H1 (cell line): ENCODE data around the gene FAM177A1. TPM values are rescaled to one million over a fixed set of nuclear protein-coding genes. Genes with fewer than 3 reads are reported as not detected.

Experiments
- EGR1 ChIP-seq: IDR thresholded peaks from 2 replicates; pipeline ENCODE4 v1.6.1; 2011; ENCODE audit warnings: low read depth, low read length, borderline replicate concordance
- GTF2F1 ChIP-seq: IDR thresholded peaks from 2 replicates; pipeline ENCODE4 v1.6.1; 2012; ENCODE audit warnings: low read depth, low read length, improper control_type of control experiment, borderline replicate concordance
- JUN ChIP-seq: IDR thresholded peaks from 2 replicates; pipeline ENCODE4 v1.6.1; 2011; ENCODE audit warnings: low read depth, mild to moderate bottlenecking, improper control_type of control experiment, low read length
- KDM4A ChIP-seq: IDR thresholded peaks from one replicate; pipeline ENCODE4 v1.7.1; 2012; ENCODE audit warnings: low read depth, mild to moderate bottlenecking, moderate library complexity, low read length, inconsistent platforms; ENCODE audit not compliant: severe bottlenecking
- POLR2A ChIP-seq, 2 experiments: IDR thresholded peaks; 1 replicate in 1 of 2; 2 replicates in 1 of 2; pipeline ENCODE4 v1.6.1; 2011; ENCODE audit warnings: low read depth in 2 of 2, low read length in 2 of 2, mild to moderate bottlenecking in 2 of 2; ENCODE audit errors: control extremely low read depth in 1 of 2
- TAF1 ChIP-seq: IDR thresholded peaks from 2 replicates; pipeline ENCODE4 v1.6.1; 2011; ENCODE audit warnings: mild to moderate bottlenecking, low read depth, low read length
- polyA plus RNA-seq, 7 experiments: library from polyadenylated mRNA; depleted of rRNA in 3 of 7; stranded (reverse) in 5 of 7; unstranded in 2 of 7; fragments of >200 nt in 5 of 7; fragments of 200-250 nt in 2 of 7; gene quantifications; 1 replicate in 5 of 7; 2 replicates in 1 of 7; 4 replicates in 1 of 7; pipeline versions ENCODE4 v1.2.1 to v1.2.3, GENCODE V29; 2011 to 2013; ENCODE audit warnings: missing spikeins in 2 of 7, mixed read lengths in 2 of 7
- total RNA-seq: library from RNA; stranded (reverse); fragmentation: NEBNext Ultra II Directional; extraction: Animal tissue kit (Norgen Biotek cat#: 25700); gene quantifications from 2 replicates; pipeline ENCODE4 v1.2.1, GENCODE V29; 2021
- TF ChIP-seq, protein P1 (sequence below): fragments of 300-600 bp; sonication (generic); IDR thresholded peaks from 2 replicates; pipeline ENCODE4 v1.7.1; 2012; ENCODE audit warnings: low read length, moderate library complexity, mild to moderate bottlenecking, inconsistent platforms; ENCODE audit not compliant: insufficient replicate concordance

Gene FAM177A1
- total and polyA plus RNA-seq, 2 of the 8 experiments (the other 6 are each of a cell fraction or from before 2014, with no cell fraction given) = 11.3 to 34.0 TPM

DNA sequence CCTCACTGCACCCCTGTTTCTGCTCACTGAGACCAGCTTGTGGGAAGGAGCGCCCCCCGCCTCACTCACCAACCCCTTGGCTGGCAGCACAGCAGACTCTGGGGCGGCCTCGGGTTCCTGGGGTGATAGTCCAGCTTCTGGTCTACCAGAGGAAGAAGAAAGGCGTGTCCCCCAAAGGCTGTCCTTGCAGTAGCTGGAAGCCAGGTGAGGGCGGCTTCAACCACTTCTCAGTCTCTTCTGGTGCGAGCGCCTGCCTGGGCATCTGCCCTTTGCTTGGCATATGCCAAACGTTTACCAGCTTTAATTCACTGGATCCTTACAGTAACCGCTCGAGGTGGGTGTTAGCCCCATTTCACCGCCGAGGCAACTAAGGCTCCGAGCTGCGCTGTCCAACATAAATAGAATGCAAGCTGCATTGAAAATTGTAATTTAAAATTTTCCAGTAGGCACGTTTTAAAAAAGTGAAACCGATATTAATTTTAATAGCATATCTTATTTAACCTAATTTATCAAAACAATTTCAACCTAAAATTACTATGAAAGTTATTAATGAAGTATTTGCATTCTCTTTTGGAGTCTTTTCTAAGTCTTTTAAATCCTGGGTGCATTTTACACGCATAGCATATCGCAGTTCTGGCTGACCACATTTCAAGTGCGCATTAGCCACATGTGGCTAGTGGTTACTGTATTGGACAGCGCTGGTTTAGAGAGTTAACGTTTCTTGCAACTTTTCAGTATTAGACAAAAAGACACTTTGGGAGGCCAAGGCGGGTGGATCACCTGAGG lies 872 bp downstream of the FAM177A1 start (continued):
- TF ChIP-seq, protein P1, sequence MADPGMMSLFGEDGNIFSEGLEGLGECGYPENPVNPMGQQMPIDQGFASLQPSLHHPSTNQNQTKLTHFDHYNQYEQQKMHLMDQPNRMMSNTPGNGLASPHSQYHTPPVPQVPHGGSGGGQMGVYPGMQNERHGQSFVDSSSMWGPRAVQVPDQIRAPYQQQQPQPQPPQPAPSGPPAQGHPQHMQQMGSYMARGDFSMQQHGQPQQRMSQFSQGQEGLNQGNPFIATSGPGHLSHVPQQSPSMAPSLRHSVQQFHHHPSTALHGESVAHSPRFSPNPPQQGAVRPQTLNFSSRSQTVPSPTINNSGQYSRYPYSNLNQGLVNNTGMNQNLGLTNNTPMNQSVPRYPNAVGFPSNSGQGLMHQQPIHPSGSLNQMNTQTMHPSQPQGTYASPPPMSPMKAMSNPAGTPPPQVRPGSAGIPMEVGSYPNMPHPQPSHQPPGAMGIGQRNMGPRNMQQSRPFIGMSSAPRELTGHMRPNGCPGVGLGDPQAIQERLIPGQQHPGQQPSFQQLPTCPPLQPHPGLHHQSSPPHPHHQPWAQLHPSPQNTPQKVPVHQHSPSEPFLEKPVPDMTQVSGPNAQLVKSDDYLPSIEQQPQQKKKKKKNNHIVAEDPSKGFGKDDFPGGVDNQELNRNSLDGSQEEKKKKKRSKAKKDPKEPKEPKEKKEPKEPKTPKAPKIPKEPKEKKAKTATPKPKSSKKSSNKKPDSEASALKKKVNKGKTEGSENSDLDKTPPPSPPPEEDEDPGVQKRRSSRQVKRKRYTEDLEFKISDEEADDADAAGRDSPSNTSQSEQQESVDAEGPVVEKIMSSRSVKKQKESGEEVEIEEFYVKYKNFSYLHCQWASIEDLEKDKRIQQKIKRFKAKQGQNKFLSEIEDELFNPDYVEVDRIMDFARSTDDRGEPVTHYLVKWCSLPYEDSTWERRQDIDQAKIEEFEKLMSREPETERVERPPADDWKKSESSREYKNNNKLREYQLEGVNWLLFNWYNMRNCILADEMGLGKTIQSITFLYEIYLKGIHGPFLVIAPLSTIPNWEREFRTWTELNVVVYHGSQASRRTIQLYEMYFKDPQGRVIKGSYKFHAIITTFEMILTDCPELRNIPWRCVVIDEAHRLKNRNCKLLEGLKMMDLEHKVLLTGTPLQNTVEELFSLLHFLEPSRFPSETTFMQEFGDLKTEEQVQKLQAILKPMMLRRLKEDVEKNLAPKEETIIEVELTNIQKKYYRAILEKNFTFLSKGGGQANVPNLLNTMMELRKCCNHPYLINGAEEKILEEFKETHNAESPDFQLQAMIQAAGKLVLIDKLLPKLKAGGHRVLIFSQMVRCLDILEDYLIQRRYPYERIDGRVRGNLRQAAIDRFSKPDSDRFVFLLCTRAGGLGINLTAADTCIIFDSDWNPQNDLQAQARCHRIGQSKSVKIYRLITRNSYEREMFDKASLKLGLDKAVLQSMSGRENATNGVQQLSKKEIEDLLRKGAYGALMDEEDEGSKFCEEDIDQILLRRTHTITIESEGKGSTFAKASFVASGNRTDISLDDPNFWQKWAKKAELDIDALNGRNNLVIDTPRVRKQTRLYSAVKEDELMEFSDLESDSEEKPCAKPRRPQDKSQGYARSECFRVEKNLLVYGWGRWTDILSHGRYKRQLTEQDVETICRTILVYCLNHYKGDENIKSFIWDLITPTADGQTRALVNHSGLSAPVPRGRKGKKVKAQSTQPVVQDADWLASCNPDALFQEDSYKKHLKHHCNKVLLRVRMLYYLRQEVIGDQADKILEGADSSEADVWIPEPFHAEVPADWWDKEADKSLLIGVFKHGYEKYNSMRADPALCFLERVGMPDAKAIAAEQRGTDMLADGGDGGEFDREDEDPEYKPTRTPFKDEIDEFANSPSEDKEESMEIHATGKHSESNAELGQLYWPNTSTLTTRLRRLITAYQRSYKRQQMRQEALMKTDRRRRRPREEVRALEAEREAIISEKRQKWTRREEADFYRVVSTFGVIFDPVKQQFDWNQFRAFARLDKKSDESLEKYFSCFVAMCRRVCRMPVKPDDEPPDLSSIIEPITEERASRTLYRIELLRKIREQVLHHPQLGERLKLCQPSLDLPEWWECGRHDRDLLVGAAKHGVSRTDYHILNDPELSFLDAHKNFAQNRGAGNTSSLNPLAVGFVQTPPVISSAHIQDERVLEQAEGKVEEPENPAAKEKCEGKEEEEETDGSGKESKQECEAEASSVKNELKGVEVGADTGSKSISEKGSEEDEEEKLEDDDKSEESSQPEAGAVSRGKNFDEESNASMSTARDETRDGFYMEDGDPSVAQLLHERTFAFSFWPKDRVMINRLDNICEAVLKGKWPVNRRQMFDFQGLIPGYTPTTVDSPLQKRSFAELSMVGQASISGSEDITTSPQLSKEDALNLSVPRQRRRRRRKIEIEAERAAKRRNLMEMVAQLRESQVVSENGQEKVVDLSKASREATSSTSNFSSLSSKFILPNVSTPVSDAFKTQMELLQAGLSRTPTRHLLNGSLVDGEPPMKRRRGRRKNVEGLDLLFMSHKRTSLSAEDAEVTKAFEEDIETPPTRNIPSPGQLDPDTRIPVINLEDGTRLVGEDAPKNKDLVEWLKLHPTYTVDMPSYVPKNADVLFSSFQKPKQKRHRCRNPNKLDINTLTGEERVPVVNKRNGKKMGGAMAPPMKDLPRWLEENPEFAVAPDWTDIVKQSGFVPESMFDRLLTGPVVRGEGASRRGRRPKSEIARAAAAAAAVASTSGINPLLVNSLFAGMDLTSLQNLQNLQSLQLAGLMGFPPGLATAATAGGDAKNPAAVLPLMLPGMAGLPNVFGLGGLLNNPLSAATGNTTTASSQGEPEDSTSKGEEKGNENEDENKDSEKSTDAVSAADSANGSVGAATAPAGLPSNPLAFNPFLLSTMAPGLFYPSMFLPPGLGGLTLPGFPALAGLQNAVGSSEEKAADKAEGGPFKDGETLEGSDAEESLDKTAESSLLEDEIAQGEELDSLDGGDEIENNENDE = no peak
- TF ChIP-seq POLR2A (IDR thresholded peaks at IDR 0.05; ENCODE audit: control extremely low read depth in 1 of 2, low read depth in 2 of 2, low read length in 2 of 2) = 0 out of 3 replicates have a peak, but pooled peaks of 1 of the 2 experiments have one; percentile 2
- no peak for TF ChIP-seq EGR1
- no peak for TF ChIP-seq TAF1
- TF ChIP-seq GTF2F1 = no peak
- TF ChIP-seq KDM4A = peak; percentile 70
- TF ChIP-seq JUN = no peak
